ENCODE data around the gene LRFN2.

The LRFN2 gene

GRCh38 chr6:40398810-40399477 lies 188.2 kb downstream of the LRFN2 start:
- no peak for DNase-seq (ENCODE audit: low spot score)

GRCh38 chr6:40398034-40398691 lies 189.0 kb downstream of the LRFN2 start:
- DNase-seq (ENCODE audit: low spot score) = no peak

- no peak for DNase-seq (ENCODE audit: low spot score)
These were observed 189.7 kb downstream of the LRFN2 start for GRCh38 chr6:40397287-40398033.

- DNase-seq (ENCODE audit: low spot score) = no peak
These were observed 191.5 kb downstream of the LRFN2 start for GRCh38 chr6:40395698-40396076.

- peak; percentile 7 for DNase-seq (ENCODE audit: low spot score)
These were observed 192.0 kb downstream of the LRFN2 start for GRCh38 chr6:40395066-40395697.

GRCh38 chr6:40394381-40394780 lies 192.8 kb downstream of the LRFN2 start:
- no peak for DNase-seq (ENCODE audit: low spot score)

GRCh38 chr6:40393641-40394040 lies 193.5 kb downstream of the LRFN2 start:
- DNase-seq (ENCODE audit: low spot score) = no peak

GRCh38 chr6:40392589-40392988 lies 194.6 kb downstream of the LRFN2 start:
- DNase-seq (ENCODE audit: low spot score) = no peak

GRCh38 chr6:40391851-40392517 lies 195.2 kb downstream of the LRFN2 start:
- DNase-seq (ENCODE audit: low spot score) = no peak

GRCh38 chr6:40391086-40391485 lies 196.1 kb downstream of the LRFN2 start:
- no peak for DNase-seq (ENCODE audit: low spot score)

GRCh38 chr6:40390144-40390800 lies 196.9 kb downstream of the LRFN2 start:
- no peak for DNase-seq (ENCODE audit: low spot score)

GRCh38 chr6:40389254-40389653 lies 197.9 kb downstream of the LRFN2 start:
- no peak for DNase-seq (ENCODE audit: low spot score)

GRCh38 chr6:40387871-40388264 lies 199.3 kb downstream of the LRFN2 start:
- no peak for DNase-seq (ENCODE audit: low spot score)

- DNase-seq (ENCODE audit: low spot score) = no peak
These were observed 199.9 kb downstream of the LRFN2 start for GRCh38 chr6:40387127-40387870.

- DNase-seq (ENCODE audit: low spot score) = no peak
These were observed 201.0 kb downstream of the LRFN2 start for GRCh38 chr6:40386200-40386599.

- no peak for DNase-seq (ENCODE audit: low spot score)
These were observed 203.6 kb downstream of the LRFN2 start for GRCh38 chr6:40383348-40384115.

GRCh38 chr6:40380271-40380670 lies 206.9 kb downstream of the LRFN2 start:
- DNase-seq (ENCODE audit: low spot score) = no peak

GRCh38 chr6:40379811-40380210 lies 207.4 kb downstream of the LRFN2 start:
- no peak for DNase-seq (ENCODE audit: low spot score)

- DNase-seq (ENCODE audit: low spot score) = no peak
These were observed 208.5 kb downstream of the LRFN2 start for GRCh38 chr6:40378725-40379074.

GRCh38 chr6:40378071-40378724 lies 209.0 kb downstream of the LRFN2 start:
- DNase-seq (ENCODE audit: low spot score) = no peak

Data from kidney tubule cell (primary cell).